K562 (cell line): ENCODE results near the gene SNUPN. TPM values are rescaled to one million over a fixed set of nuclear protein-coding genes. Genes with fewer than 3 reads are reported as not detected.

Source experiments
- BRD4 ChIP-seq: fragments of 200-600 bp; sonication (generic); IDR thresholded peaks from 2 replicates; pipeline ENCODE4 v1.6.1; 2017; ENCODE audit warnings: inconsistent platforms
- CHD7 ChIP-seq: fragments of 200-600 bp; sonication (generic); IDR thresholded peaks from one replicate; pipeline ENCODE4 v1.6.1; 2012; ENCODE audit warnings: mild to moderate bottlenecking, low read depth, low read length, inconsistent platforms
- DACH1 ChIP-seq: fragments of 450-650 bp; IDR thresholded peaks from 2 replicates; pipeline ENCODE4 v1.6.1; 2018; ENCODE audit not compliant: partially characterized antibody
- E2F5 ChIP-seq: sonication (generic); formaldehyde crosslinking; IDR thresholded peaks from 2 replicates; pipeline ENCODE4 v1.8.0; 2022; ENCODE audit warnings: mild to moderate bottlenecking, missing genetic modification reagents
- EZH2 ChIP-seq: IDR thresholded peaks from 2 replicates; pipeline ENCODE4 v1.6.1; 2012; ENCODE audit warnings: low read depth, mild to moderate bottlenecking, inconsistent platforms, low read length, borderline replicate concordance
- ZNF277 ChIP-seq: fragments of 250-450 bp; sonication (Bioruptor Pico); IDR thresholded peaks from 2 replicates; pipeline ENCODE4 v1.8.0; 2022; ENCODE audit warnings: inconsistent platforms, mild to moderate bottlenecking, moderate library complexity, borderline replicate concordance
- ZNF717 ChIP-seq: fragments of 250-450 bp; sonication (Bioruptor Pico); IDR thresholded peaks from 2 replicates; pipeline ENCODE4 v1.5.0; 2021
- polyA plus RNA-seq, 8 experiments: library from polyadenylated mRNA; depleted of rRNA in 4 of 8; stranded (reverse) in 5 of 8; unstranded in 3 of 8; fragments of >200 nt; fragmentation: Nextera tagmentation in 2 of 8; fragmentation: Illumina TruSeq in 1 of 8; extraction: Ambion mirVana in 2 of 8; extraction: Trizol in 1 of 8; gene quantifications; 2 replicates each; pipeline versions ENCODE4 v1.2.1 to v1.2.3, GENCODE V29; 2011 to 2014; ENCODE audit warnings: inconsistent platforms in 1 of 8, missing spikeins in 1 of 8
- total RNA-seq, 7 experiments: library from RNA; depleted of rRNA in 6 of 7; stranded (reverse); fragments of >200 nt in 6 of 7; fragmentation: Illumina TruSeq in 2 of 7; extraction: Trizol in 2 of 7; gene quantifications; 2 replicates each; pipeline versions ENCODE4 v1.2.1 to v1.2.3, GENCODE V29; 2011 to 2021; ENCODE audit warnings: low replicate concordance in 1 of 7
- TF ChIP-seq, protein P1 (sequence below): sonication (generic); formaldehyde crosslinking; IDR thresholded peaks from 2 replicates; pipeline ENCODE4 v1.8.1; 2023; ENCODE audit warnings: mild to moderate bottlenecking, missing genetic modification reagents, moderate library complexity
- TF ChIP-seq, protein P2 (sequence below): sonication (generic); formaldehyde crosslinking; IDR thresholded peaks from 2 replicates; pipeline ENCODE4 v1.8.1; 2023; ENCODE audit warnings: mild to moderate bottlenecking, missing genetic modification reagents

The SNUPN gene
- total and polyA plus RNA-seq, 9 of the 15 experiments (the other 6 are each of a cell fraction or from before 2014, with no cell fraction given), result 32.2 to 78.3 (median 40.0) TPM

DNA sequence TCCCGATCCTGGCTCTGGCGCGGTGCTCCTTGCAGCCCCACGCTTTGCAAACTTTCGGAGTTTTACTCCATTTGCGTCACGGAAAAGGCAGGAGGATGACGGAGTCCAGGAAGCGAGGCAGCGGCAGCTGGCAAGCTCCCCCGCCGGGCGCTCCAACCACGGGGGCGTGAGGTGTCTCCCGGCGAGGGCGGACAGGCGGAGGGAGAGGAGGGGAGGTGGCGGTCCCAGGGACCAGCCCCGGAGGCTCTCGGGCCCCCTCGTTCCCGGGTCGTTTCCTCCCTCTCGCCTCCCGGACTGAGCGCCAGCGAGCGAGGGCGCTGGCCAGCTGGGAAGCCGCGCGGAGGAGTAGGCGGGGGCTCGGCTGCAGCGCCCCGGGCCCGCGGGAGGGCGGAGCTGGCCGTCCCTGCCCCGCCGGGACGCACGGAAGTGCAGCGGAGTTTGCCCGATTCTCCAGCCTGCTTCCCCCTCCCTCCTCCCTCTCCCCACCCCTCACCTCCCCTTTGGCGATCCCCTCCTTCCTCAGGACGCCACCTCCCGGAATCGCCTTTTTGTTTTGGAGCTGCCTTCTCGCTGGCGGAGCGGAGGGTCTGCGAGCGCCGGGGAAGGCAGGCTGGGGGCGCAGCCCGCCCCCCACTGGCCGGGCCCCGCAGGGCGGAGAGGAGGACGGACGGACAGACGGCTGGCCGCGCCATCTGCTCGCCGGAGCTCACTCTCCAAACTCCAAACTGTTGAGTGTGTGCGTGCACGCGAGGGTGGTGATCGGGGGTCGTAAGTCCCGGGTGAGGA lies 22.0 kb upstream of the SNUPN start, which contains the start of gene SNX33 (continued):
- TF ChIP-seq CHD7, result no peak
- TF ChIP-seq DACH1, result peak; percentile 63
- no peak for TF ChIP-seq EZH2
- TF ChIP-seq ZNF717 (CRISPR knock-in tag), result no peak
- TF ChIP-seq, protein P1, sequence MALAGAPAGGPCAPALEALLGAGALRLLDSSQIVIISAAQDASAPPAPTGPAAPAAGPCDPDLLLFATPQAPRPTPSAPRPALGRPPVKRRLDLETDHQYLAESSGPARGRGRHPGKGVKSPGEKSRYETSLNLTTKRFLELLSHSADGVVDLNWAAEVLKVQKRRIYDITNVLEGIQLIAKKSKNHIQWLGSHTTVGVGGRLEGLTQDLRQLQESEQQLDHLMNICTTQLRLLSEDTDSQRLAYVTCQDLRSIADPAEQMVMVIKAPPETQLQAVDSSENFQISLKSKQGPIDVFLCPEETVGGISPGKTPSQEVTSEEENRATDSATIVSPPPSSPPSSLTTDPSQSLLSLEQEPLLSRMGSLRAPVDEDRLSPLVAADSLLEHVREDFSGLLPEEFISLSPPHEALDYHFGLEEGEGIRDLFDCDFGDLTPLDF, result no peak
- TF ChIP-seq BRD4, result no peak
- TF ChIP-seq ZNF277, result no peak
- TF ChIP-seq, protein P2, sequence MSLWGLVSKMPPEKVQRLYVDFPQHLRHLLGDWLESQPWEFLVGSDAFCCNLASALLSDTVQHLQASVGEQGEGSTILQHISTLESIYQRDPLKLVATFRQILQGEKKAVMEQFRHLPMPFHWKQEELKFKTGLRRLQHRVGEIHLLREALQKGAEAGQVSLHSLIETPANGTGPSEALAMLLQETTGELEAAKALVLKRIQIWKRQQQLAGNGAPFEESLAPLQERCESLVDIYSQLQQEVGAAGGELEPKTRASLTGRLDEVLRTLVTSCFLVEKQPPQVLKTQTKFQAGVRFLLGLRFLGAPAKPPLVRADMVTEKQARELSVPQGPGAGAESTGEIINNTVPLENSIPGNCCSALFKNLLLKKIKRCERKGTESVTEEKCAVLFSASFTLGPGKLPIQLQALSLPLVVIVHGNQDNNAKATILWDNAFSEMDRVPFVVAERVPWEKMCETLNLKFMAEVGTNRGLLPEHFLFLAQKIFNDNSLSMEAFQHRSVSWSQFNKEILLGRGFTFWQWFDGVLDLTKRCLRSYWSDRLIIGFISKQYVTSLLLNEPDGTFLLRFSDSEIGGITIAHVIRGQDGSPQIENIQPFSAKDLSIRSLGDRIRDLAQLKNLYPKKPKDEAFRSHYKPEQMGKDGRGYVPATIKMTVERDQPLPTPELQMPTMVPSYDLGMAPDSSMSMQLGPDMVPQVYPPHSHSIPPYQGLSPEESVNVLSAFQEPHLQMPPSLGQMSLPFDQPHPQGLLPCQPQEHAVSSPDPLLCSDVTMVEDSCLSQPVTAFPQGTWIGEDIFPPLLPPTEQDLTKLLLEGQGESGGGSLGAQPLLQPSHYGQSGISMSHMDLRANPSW, result no peak
- no peak for TF ChIP-seq E2F5 (CRISPR knock-in tag)
